GM19372 (cell line): ENCODE data around the gene MRPS27.
A peak's percentile ranks its signal among the peaks of the same experiment; 100 is the strongest.
"Not testable (repeated sequence)": the region's sequence is repeated elsewhere in the genome, so short reads cannot be mapped to it uniquely, and the experiment has no call there.

Experiments
- ATAC-seq: cut with Tn5 transposase; IDR thresholded peaks from one replicate; pipeline ENCODE4 v1.9.1; 2021; ENCODE audit warnings: mild to moderate bottlenecking, low read depth, moderate library complexity; ENCODE audit not compliant: unreplicated experiment

Gene MRPS27

DNA sequence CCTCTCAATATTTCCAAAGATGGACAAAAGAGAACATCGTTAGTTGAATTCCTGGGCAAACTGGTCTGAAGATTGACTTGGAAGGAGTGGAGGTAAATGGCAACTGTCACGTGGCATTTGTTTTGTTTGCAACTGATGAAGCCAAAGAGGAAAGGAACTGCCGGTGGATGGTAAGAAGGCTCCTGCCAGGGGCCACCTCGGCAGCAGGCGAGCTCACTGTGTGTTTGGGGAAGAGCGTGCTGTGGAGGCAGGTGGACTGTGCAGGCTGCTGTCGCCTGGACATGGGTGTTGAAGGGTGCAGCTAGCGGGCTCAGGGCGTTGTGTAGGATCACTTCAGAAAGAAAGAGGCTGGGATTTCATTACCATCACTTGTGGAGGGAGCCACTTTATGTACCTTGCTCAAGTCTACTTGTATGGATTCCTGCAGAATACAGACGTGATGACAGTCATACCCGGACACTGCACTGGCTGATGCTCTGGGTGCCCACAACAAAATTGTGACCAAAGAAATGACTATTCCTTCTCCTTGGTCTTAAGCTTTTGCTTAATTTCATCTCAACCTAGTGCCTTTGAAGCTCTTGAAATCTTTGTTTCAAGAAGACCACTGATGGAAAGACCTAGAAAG lies 140.1 kb downstream of the MRPS27 start:
- ATAC-seq: no peak

GRCh38 chr5:72179028-72179815 lies 140.8 kb downstream of the MRPS27 start:
- ATAC-seq: no peak

GRCh38 chr5:72177538-72177937 lies 142.5 kb downstream of the MRPS27 start:
- ATAC-seq: peak; percentile 72

DNA sequence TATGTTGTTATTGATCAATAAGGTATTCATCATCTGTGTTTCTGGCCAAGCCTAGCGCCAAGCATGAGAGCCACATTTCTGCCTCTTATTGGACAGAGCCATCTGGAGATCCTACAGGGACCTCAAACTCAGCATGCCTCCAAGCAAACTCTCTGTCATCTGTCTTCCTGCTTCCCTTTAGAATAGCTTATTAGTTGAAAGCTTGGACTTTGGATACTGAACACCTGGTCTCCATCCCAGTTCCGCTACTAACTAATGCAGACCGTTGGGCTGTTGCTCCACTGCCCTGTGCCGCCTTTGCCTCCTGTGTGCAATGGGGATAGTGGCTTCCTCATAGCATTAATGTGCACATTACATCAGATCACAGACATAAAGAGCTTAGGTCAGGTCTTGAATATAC lies 147.3 kb downstream of the MRPS27 start:
- ATAC-seq: no peak

GRCh38 chr5:72171667-72172066 lies 148.4 kb downstream of the MRPS27 start:
- no peak for ATAC-seq

GRCh38 chr5:72171181-72171580 lies 148.9 kb downstream of the MRPS27 start:
- not testable (repeated sequence) for ATAC-seq

DNA sequence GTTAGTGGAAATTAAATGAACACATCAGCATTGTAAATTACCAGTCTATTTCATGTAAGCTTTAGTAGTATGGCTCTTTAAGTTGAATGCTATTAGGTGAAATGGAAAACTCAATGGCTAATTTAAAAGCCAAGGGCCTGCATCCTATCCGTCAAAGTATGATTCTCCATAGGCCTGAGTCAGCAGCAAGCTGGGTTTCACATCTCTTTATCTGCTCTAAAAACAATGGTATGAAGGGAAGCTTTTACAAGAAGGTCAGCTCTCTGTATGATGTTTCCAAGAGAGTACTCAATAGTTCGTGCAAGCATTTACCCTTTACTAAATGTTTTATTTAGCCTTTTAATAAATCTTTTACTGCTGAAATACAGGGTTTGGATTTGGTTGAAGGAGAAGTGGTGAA lies 149.9 kb downstream of the MRPS27 start:
- ATAC-seq: no peak
